ENCODE results near the gene ARGLU1.
A peak's percentile ranks its signal among the peaks of the same experiment; 100 is the strongest.

The ARGLU1 gene

DNA sequence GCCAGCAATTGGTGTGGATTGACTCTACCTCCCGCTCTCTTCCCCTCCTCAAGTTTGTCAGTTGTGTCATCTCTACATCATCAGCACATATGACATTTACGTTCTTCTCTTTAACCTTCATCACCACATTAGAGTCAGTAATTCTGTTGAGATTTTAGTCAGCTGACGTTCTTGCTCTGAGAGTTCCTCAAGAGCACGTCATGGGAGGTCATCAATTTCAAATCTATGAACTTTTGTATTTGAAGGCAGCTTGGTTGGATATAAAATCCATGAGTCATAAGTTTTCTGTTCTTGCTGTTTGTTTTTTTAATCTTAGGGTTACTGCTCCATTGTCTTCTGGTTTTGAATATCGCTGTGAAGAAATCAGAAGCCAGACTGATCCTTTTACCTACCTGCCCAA, 21.8 kb upstream of the ARGLU1 start:
- no peak for DNase-seq (ENCODE audit: extremely low spot score, insufficient read length, low read depth)
- no peak for FAIRE-seq

- DNase-seq (ENCODE audit: extremely low spot score, insufficient read length, low read depth) (no peak), FAIRE-seq (no peak)
Measured at GRCh38 chr13:106588367-106588766, 20.4 kb upstream of the ARGLU1 start.

GRCh38 chr13:106587787-106588186, 19.9 kb upstream of the ARGLU1 start:
- DNase-seq (ENCODE audit: extremely low spot score, insufficient read length, low read depth), result no peak
- FAIRE-seq, result no peak

GRCh38 chr13:106586648-106587166, 18.8 kb upstream of the ARGLU1 start:
- DNase-seq (ENCODE audit: extremely low spot score, insufficient read length, low read depth) (no peak), FAIRE-seq (no peak)

DNA sequence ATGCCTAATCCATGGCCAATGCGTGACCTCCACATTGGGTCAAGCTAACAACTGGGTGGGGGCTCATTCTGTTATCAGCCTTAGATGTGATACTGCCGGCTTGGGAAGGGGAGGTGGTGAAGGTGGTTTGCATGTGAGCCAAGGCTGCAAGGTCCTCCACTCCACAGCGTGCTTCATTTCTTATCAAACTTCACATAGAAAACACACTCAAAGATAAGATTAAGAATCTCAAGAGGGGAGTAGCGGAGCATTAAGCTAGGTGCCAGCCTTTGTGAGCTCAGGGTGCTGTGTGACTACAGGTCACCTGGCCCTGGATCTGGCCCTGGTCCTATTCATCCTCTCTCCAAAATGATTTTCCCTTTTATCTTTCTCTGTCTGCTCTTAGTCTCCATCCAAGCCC, 13.3 kb upstream of the ARGLU1 start:
- FAIRE-seq, result no peak
- DNase-seq (ENCODE audit: extremely low spot score, insufficient read length, low read depth), result no peak

DNA sequence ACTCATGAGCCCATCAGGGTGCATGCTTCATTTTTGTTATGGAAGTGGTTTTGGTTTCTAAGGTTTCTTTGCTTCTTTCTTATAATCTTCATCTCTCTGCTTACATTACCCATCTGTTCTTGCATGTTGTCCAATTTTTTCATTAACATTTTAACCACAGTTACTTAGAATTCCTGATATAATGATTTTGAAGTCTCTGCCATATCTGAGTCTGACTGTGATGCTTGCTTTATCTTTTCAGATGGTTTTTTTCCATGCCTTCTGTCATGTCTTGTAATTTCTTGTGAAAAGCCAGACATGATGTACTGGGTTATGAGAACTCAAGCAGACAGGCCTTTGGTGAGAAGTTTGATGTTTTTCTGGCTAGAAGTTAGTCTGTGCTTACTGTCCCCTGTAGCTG, 8.0 kb upstream of the ARGLU1 start:
- DNase-seq (ENCODE audit: extremely low spot score, insufficient read length, low read depth) (no peak), FAIRE-seq (no peak)

DNA sequence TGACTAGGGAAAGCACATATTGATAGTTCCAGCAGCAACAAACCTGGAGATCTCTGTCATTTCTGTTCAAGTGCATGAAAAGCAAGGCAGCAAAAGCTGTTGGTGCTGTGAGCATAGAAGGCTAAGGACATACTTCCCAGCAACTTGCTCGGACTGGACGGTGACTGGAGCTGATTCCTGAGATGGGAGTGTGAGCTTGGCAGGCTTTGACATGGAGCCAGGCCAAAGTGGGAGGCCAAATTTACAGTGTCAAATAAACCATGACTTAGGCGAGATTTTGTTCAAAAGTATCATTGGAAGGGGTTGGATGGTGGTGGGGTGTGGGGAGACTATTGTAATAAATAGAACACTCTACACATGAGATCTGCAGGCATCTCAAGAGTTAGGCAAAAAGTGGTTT, 5.9 kb upstream of the ARGLU1 start:
- FAIRE-seq, result no peak
- DNase-seq (ENCODE audit: extremely low spot score, insufficient read length, low read depth), result no peak

- no peak for DNase-seq (ENCODE audit: extremely low spot score, insufficient read length, low read depth)
- FAIRE-seq, result no peak
Measured at GRCh38 chr13:106573284-106573846, 5.4 kb upstream of the ARGLU1 start.

- peak; percentile 15 for FAIRE-seq
- no peak for DNase-seq (ENCODE audit: extremely low spot score, insufficient read length, low read depth)
Measured at GRCh38 chr13:106570299-106570852, 2.4 kb upstream of the ARGLU1 start.

- no peak for FAIRE-seq
- DNase-seq (ENCODE audit: extremely low spot score, insufficient read length, low read depth), result no peak
Measured at GRCh38 chr13:106569233-106570095, 1.5 kb upstream of the ARGLU1 start.

DNA sequence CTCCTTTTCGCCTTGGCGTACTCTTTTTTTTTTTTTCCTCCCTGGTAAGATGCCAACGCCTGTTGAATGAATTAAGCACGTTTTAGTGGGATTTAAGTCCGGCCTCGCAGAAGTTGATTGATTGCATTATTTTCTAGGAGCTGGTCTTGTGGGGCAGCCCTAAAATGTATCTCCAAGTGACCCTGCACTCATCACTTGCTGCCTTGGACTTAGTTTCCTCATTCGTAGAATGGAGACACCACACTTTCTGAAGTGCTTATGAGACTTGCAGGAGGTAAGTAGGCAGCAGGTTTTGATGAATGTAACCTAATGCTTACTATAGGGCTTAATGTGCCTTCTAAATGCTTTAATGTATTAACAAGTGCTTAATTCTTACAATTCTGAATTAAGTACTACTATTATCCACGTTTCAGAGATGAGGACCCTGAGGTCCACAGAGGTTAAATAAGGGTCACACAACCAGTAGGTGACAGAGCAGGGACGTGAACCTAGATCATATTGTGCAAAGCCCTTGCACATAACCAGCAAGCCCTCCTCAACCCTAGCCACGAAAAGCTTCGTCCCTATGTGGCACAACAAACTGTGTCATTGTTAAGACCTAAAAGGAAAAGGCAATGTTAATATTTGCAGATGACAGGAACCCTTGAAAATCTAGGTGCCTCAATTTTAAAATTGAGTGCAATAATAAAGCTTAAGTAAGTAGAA, 514 bp upstream of the ARGLU1 start:
- FAIRE-seq, result no peak

GRCh38 chr13:106566641-106567473, 1.1 kb downstream of the ARGLU1 start:
- FAIRE-seq (peak; percentile 71), DNase-seq (ENCODE audit: extremely low spot score, insufficient read length, low read depth) (no peak)

More for the DNA sequence above, 514 bp upstream of the ARGLU1 start:
- no peak for DNase-seq (ENCODE audit: extremely low spot score, insufficient read length, low read depth)

DNA sequence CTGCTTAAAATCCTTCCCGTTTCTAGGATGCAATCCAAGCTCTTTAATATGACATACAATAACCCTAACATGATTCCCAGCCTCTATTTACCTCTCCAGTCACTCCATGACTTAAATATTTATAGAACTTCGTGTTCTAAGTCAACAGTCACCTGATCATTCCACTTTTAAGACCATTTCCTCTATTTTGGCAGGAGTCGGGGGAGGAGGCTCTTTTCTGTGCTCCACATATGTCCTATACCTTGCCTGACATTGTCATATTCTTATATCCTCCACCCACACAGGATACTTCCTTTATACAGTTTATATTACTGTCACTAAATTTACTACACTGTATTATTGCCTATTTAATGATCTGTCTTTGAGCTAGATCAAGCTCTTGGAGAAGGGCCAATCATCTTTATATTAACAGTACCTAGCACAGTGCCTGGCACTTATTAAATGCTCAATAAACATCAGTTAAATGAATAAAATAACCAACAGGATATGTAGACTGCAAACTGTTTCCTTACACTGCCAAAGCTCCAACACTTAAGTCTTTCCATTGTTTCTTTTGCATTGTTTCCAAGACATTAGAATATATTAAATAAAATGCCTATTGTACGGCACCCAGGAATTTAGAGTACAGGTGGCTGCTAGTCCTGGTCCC, 2.7 kb downstream of the ARGLU1 start:
- DNase-seq (ENCODE audit: extremely low spot score, insufficient read length, low read depth) (no peak), FAIRE-seq (no peak)

- no peak for DNase-seq (ENCODE audit: extremely low spot score, insufficient read length, low read depth)
- peak; percentile 24 for FAIRE-seq
Measured at GRCh38 chr13:106562301-106562700, 5.6 kb downstream of the ARGLU1 start.

DNA sequence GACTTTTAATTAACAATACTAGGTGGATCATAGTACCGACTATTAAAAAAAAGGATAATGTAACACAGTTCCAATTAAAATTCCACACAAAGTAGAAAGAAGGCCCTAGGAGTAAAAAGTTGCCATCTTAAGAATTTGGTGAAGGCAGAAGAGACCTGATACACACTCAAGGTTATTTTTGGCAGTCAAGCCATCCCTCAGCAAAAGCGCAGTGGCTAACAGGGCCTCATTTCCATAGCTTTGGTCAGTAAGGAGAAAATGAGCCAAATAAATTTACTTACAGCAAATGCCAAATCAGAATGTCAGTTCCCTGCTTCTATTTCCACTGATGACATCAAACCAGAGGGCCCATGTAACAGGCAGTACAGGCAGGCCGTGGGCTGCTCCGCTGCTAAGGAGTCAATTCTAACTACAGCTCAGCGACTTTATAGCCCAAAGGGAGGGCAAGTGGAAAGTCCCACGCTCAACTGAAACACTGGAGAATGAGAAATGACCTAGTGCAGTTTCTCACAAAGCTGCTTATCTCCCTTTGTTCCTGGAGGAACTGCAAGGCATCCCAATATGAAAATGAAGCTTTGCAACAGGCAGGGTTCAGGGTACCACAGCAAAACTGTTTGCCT, 6.3 kb downstream of the ARGLU1 start:
- DNase-seq (ENCODE audit: extremely low spot score, insufficient read length, low read depth) (no peak), FAIRE-seq (peak; percentile 92)

DNA sequence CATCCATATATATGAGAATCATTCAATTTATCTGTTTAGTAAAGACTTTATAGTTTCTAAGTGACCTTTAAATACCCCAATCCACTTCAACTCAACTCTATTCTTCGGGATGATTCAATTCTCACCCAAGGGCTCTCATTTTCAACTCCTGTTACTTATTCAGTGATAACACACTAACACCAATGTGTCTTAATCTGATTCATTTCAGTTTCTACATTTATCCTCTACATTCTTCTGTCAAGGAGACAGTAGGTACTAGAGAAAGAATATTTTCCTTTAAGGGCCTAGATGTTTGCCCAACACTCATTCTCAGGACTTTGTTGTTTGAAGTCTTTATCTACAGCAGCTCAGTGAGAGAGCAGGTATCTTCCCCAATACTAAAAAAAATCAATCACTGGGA, 7.1 kb downstream of the ARGLU1 start:
- DNase-seq (ENCODE audit: extremely low spot score, insufficient read length, low read depth) (no peak), FAIRE-seq (peak; percentile 24)

DNA sequence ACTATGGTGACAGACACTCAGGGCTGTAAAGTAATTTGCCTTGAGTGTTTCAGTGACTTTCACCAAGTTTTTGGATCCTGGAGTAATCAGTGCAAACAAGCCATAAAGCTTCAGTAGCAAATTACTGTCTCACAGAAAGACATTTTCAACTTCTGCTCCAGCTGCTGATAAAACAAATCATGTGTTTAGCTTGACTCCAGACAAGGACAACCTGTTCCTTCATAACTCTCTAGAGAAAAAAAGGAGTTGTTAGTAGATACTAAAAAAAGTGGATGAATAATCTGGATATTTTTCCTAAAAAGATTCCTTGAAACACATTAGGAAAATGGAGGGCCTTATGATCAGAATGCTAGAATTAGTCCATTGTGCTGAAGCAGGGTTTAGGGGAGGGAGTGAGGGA, 9.4 kb downstream of the ARGLU1 start:
- DNase-seq (ENCODE audit: extremely low spot score, insufficient read length, low read depth) (no peak), FAIRE-seq (no peak)

DNA sequence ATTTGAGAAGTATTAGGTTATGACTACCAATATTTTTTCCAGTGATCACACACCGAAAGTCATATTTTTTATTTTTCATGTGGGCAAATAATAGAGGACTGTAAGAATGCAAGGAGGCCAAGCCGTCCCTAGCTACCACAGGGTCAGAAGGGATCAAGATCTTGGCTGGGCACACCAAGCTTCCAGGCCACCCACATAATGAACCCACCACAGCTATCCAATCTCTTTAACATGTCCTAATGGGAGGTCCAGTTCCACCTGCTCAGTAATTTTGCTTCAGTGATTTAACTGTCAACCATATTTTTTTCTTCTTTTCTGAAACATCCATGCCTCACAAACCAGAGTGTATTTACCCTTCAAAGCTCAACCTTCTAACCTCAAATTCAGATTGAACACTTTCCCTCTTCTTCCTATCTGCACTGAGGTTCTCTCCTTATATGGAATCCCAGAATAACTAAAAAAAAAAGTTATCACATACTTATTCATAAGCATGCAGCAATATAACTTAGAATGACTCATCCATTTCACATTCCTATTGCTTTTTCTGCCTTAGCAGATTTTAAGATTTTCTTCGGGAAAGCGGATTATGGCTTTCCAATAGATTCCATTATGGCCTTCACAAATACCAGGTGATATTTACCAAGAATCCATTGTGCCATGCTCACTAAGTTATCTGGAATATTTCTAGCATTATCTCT, 12.2 kb downstream of the ARGLU1 start:
- FAIRE-seq (no peak), DNase-seq (ENCODE audit: extremely low spot score, insufficient read length, low read depth) (no peak)

All from GM18507 (cell line).